Keratinocyte (primary cell): ENCODE data around the gene MFSD2A.

ENCODE experiments used
- CTCF ChIP-seq, 3 experiments: IDR thresholded peaks in 1 of 3; conservative IDR thresholded peaks in 1 of 3; optimal IDR thresholded peaks in 1 of 3; 2 replicates in 2 of 3; 3 replicates in 1 of 3; pipeline versions ENCODE3 to v1.5.1; 2011; ENCODE audit warnings: low read length in 3 of 3, mild to moderate bottlenecking in 3 of 3, moderate library complexity in 2 of 3, control low read depth in 1 of 3, inconsistent platforms in 1 of 3; ENCODE audit not compliant: insufficient read depth in 2 of 3; ENCODE audit errors: extremely low read depth in 1 of 3
- EZH2 ChIP-seq: IDR thresholded peaks from one replicate; pipeline ENCODE4 v1.6.1; 2012; ENCODE audit warnings: inconsistent platforms, mild to moderate bottlenecking, low read length, moderate library complexity

GRCh38 chr1:39976732-39977131, 21.8 kb downstream of the MFSD2A start:
- TF ChIP-seq CTCF (optimal IDR thresholded peaks at IDR 0.05 in 1 of 3, IDR thresholded peaks at IDR 0.05 in 1 of 3, conservative IDR thresholded peaks at IDR 0.05 in 1 of 3; ENCODE audit: extremely low read depth in 1 of 3, insufficient read depth in 2 of 3, low read length in 3 of 3) (no peak), EZH2 (no peak)
